GM23338 (cell line): Measurements from ENCODE around the gene CBX2. TPM values are rescaled to one million over a fixed set of nuclear protein-coding genes. Genes with fewer than 3 reads are reported as not detected.

Source experiments
- ATAC-seq: fragments of 200-7000 bp; cut with Tn5 transposase; 3 replicates; pipeline ENCODE4 v1.9.1; 2020
- DNase-seq: peaks from one replicate; pipeline ENCODE4 v3.0.0-alpha.2; 2015; ENCODE audit warnings: low spot score
- H2AFZ ChIP-seq: fragments of 200-600 bp; sonication (generic); 2 replicates; pipeline ENCODE4 v1.8.0; 2016; ENCODE audit warnings: antibody characterized with exemption, mild to moderate bottlenecking, moderate library complexity
- H3F3A ChIP-seq: fragments of 200-600 bp; sonication (generic); replicated peaks from 2 replicates; pipeline ENCODE4 v1.8.0; 2017; ENCODE audit warnings: antibody characterized with exemption, mixed run types, low read depth
- H3K27ac ChIP-seq: fragments of 200-600 bp; sonication (generic); 2 replicates; pipeline ENCODE4 v1.6.1; 2016; ENCODE audit warnings: low read depth
- H3K27me3 ChIP-seq: fragments of 200-600 bp; sonication (generic); 2 replicates; pipeline ENCODE4 v1.8.0; 2016; ENCODE audit warnings: mild to moderate bottlenecking, mixed run types, moderate library complexity; ENCODE audit not compliant: insufficient read depth
- H3K36me3 ChIP-seq: fragments of 200-600 bp; sonication (generic); 2 replicates; pipeline ENCODE4 v1.8.0; 2016; ENCODE audit warnings: mild to moderate bottlenecking; ENCODE audit not compliant: insufficient read depth
- H3K4me1 ChIP-seq: fragments of 200-600 bp; sonication (generic); 2 replicates; pipeline ENCODE4 v1.8.0; 2016; ENCODE audit warnings: mild to moderate bottlenecking, moderate library complexity; ENCODE audit not compliant: insufficient read depth
- H3K4me2 ChIP-seq: fragments of 200-600 bp; sonication (generic); 2 replicates; pipeline ENCODE4 v1.7.1; 2017; ENCODE audit warnings: mixed run types
- H3K4me3 ChIP-seq: fragments of 200-600 bp; sonication (generic); 2 replicates; pipeline ENCODE4 v1.6.1; 2016; ENCODE audit warnings: mixed run types
- H3K79me2 ChIP-seq: fragments of 200-600 bp; sonication (generic); replicated peaks from 2 replicates; pipeline ENCODE4 v1.8.0; 2017; ENCODE audit warnings: mild to moderate bottlenecking; ENCODE audit not compliant: insufficient read depth
- H3K9me2 ChIP-seq: fragments of 200-600 bp; sonication (generic); 2 replicates; pipeline ENCODE4 v1.8.0; 2017; ENCODE audit not compliant: insufficient read depth
- H4K20me1 ChIP-seq: fragments of 200-600 bp; sonication (generic); replicated peaks from 2 replicates; pipeline ENCODE4 v1.8.0; 2017; ENCODE audit warnings: mild to moderate bottlenecking; ENCODE audit not compliant: insufficient read depth
- H3K27ac Mint-ChIP-seq: 2 replicates; pipeline ENCODE4 v1.8.0; 2020; ENCODE audit warnings: inconsistent platforms, mild to moderate bottlenecking, moderate library complexity, mixed read lengths
- H3K27me3 Mint-ChIP-seq: 3 replicates; pipeline ENCODE4 v1.8.0; 2022; ENCODE audit warnings: low read depth, mild to moderate bottlenecking, moderate library complexity, mixed read lengths, inconsistent platforms; ENCODE audit not compliant: insufficient read depth, poor library complexity
- H3K36me3 Mint-ChIP-seq: 3 replicates; pipeline ENCODE4 v1.8.0; 2021; ENCODE audit warnings: low read depth, mild to moderate bottlenecking, inconsistent platforms, moderate library complexity, mixed read lengths
- H3K4me1 Mint-ChIP-seq: 3 replicates; pipeline ENCODE4 v1.8.0; 2020; ENCODE audit warnings: mild to moderate bottlenecking, inconsistent platforms, mixed read lengths
- H3K4me3 Mint-ChIP-seq: 3 replicates; pipeline ENCODE4 v1.8.0; 2021; ENCODE audit warnings: moderate library complexity, mild to moderate bottlenecking, inconsistent platforms, mixed read lengths
- H3K9me3 Mint-ChIP-seq: 3 replicates; pipeline ENCODE4 v1.8.0; 2020; ENCODE audit warnings: moderate library complexity, mild to moderate bottlenecking, inconsistent platforms, mixed read lengths
- CREB1 ChIP-seq: fragments of 250-450 bp; sonication (Bioruptor Pico); IDR thresholded peaks from 2 replicates; pipeline ENCODE4 v1.5.0; 2020; ENCODE audit warnings: low read depth, mild to moderate bottlenecking, moderate library complexity
- CTCF ChIP-seq, 2 experiments: fragments of 200-600 bp in 1 of 2; sonication (generic) in 1 of 2; conservative IDR thresholded peaks; 2 replicates each; pipeline versions ENCODE4 v1.5.1 to v1.6.1; 2016 to 2017; ENCODE audit warnings: antibody characterized with exemption in 2 of 2, low read depth in 2 of 2, mild to moderate bottlenecking in 2 of 2, moderate library complexity in 1 of 2
- ETS1 ChIP-seq: IDR thresholded peaks from 2 replicates; pipeline ENCODE4 v1.6.1; 2016; ENCODE audit warnings: antibody characterized with exemption
- EZH2 ChIP-seq: fragments of 200-600 bp; sonication (generic); IDR thresholded peaks from one replicate; pipeline ENCODE4 v1.8.0; 2017; ENCODE audit warnings: antibody characterized with exemption, mild to moderate bottlenecking, low read depth; ENCODE audit not compliant: unreplicated experiment
- EZH2phosphoT487 ChIP-seq: fragments of 200-600 bp; sonication (generic); IDR thresholded peaks from one replicate; pipeline ENCODE4 v1.8.1; 2018; ENCODE audit warnings: antibody characterized with exemption; ENCODE audit not compliant: unreplicated experiment
- JUNB ChIP-seq: IDR thresholded peaks from one replicate; pipeline ENCODE4 v1.6.1; 2016; ENCODE audit warnings: antibody characterized with exemption; ENCODE audit not compliant: unreplicated experiment
- NANOG ChIP-seq: IDR thresholded peaks from 2 replicates; pipeline ENCODE4 v1.6.1; 2016; ENCODE audit warnings: antibody characterized with exemption, borderline replicate concordance
- POLR2AphosphoS5 ChIP-seq: IDR thresholded peaks from 2 replicates; pipeline ENCODE4 v1.6.1; 2016; ENCODE audit warnings: antibody characterized with exemption, low read depth
- REST ChIP-seq: IDR thresholded peaks from one replicate; pipeline ENCODE4 v1.6.1; 2018; ENCODE audit warnings: antibody characterized with exemption; ENCODE audit not compliant: unreplicated experiment
- STAT1 ChIP-seq: IDR thresholded peaks from one replicate; pipeline ENCODE4 v1.6.1; 2016; ENCODE audit warnings: antibody characterized with exemption; ENCODE audit not compliant: unreplicated experiment
- ZNF114 ChIP-seq: fragments of 250-450 bp; sonication (Bioruptor Pico); IDR thresholded peaks from 2 replicates; pipeline ENCODE4 v1.5.0; 2020; ENCODE audit warnings: mild to moderate bottlenecking, moderate library complexity
- ZNF331 ChIP-seq: fragments of 250-450 bp; sonication (Bioruptor Pico); IDR thresholded peaks from 2 replicates; pipeline ENCODE4 v1.5.0; 2020; ENCODE audit warnings: low read depth, mild to moderate bottlenecking, moderate library complexity
- ZNF462 ChIP-seq: fragments of 250-450 bp; sonication (Bioruptor Pico); IDR thresholded peaks from 2 replicates; pipeline ENCODE4 v1.5.0; 2020; ENCODE audit warnings: mild to moderate bottlenecking, moderate library complexity
- polyA plus RNA-seq: library from polyadenylated mRNA; unstranded; fragments of >200 nt; fragmentation: Nextera tagmentation; extraction: Ambion mirVana; gene quantifications from 2 replicates; pipeline ENCODE4 v1.2.1, GENCODE V29; 2016
- total RNA-seq: library from RNA; depleted of rRNA; stranded (reverse); fragments of >200 nt; shearing (Covaris generic); gene quantifications from 2 replicates; pipeline ENCODE4 v1.2.3, GENCODE V29; 2014

CBX2 gene
- total and polyA plus RNA-seq, 2 experiments from 2014 or later: 26.6 to 114 TPM

- Histone ChIP-seq H3K4me2 (no peak overlapping the region), H3K27me3 (peaks cover 1% of the 10 kb centered on the region; the same call in 1 of the 2 replicates), H3K27ac (no peak overlapping the region), H2AFZ (no peak overlapping the region), H3K79me2 (peaks cover 30% of the 10 kb centered on the region), H3K9me2 (no peaks in the 10 kb centered on the region), H3F3A (peaks cover 16% of the 10 kb centered on the region; the same call in 1 of the 2 replicates), H4K20me1 (peaks cover 38% of the 10 kb centered on the region), H3K36me3 (peaks cover 8% of the 10 kb centered on the region), H3K4me3 (no peak overlapping the region), H3K4me1 (peaks cover 19% of the 10 kb centered on the region)
- Mint-ChIP-seq H3K4me1 (peaks cover 47% of the 10 kb centered on the region), H3K27ac (no peak overlapping the region), H3K36me3 (peaks cover 70% of the 10 kb centered on the region), H3K9me3 (no peaks in the 10 kb centered on the region; the same call in 2 of the 3 replicates), H3K4me3 (no peak overlapping the region), H3K27me3 (peaks cover 44% of the 10 kb centered on the region)
- no peak for ATAC-seq
- DNase-seq: no peak
- TF ChIP-seq ZNF331 (CRISPR knock-in tag): no peak
- TF ChIP-seq ETS1: no peak
- TF ChIP-seq STAT1: no peak
- no peak; the same call in 1 of the 2 replicates for TF ChIP-seq POLR2AphosphoS5
- TF ChIP-seq ZNF114 (CRISPR knock-in tag): no peak
- no peak for TF ChIP-seq JUNB
- TF ChIP-seq EZH2: no peak
- no peak for TF ChIP-seq CREB1 (CRISPR knock-in tag)
- TF ChIP-seq NANOG: no peak
- no peak for TF ChIP-seq REST
- TF ChIP-seq EZH2phosphoT487: no peak
- TF ChIP-seq CTCF (conservative IDR thresholded peaks at IDR 0.05; ENCODE audit: low read depth in 2 of 2): no peak
- no peak for TF ChIP-seq ZNF462 (CRISPR knock-in tag)
Measured at GRCh38 chr17:79781012-79781650, 3.2 kb downstream of the CBX2 start.
